ENCODE results near the gene CEP104.

CEP104 gene

DNA sequence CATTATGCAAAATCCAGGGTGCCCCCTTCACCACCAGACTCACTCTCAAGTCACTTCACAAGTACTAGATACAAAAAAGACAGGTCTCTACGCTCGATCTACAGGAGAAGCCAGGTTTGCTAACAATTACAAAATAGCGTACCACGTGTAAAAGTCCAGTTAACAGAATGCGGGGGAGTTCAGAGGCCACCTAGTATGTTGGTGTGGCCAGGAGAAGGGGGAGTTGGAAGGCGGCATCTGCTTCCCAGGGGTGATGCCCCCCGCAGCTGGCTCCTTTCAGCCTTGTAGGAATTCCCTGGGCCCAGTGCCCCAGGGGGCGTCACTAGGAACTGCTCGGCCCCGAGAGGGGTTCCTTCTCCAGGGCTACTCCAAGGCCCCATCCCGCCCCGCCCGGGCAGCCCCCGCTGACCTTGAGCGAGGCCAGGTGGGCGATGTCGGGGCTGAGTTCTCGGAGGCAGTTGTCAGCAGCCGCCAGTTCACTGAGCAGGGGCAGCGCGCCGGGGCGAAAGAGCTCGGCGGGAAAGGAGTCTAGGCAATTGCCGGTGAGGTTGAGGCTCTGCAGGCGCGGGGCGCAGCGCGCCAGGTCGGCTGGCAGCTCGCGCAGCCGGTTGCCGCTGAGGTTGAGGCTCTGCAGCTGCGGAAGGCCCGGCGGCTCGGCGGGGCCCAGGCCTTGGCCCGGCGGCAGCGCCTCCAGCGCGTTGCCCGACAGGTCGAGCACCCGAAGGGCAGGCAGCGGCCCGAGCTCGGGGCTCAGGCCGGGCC lies 61.4 kb downstream of the CEP104 start:
- no peak for DNase-seq

DNA sequence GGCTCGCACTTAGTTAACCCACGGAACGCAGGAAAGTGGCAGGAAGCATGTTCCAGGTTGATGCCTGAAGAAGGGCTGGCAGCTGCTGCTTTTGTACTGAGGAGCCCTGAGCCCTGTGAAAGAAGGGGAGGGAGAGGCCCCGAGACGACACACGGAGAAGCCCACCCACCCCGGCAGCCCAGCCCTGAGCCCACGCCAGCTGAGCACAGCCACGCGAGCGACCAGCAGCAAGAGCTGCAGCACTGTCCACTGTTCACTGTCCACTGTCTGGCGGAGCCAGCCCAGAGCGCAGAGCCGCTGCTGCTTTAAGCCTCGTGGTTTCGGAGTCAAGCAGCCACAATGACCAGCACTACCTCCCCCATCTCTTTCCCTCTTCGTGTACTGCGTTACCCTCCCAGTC lies 66.1 kb downstream of the CEP104 start:
- DNase-seq: no peak

DNA sequence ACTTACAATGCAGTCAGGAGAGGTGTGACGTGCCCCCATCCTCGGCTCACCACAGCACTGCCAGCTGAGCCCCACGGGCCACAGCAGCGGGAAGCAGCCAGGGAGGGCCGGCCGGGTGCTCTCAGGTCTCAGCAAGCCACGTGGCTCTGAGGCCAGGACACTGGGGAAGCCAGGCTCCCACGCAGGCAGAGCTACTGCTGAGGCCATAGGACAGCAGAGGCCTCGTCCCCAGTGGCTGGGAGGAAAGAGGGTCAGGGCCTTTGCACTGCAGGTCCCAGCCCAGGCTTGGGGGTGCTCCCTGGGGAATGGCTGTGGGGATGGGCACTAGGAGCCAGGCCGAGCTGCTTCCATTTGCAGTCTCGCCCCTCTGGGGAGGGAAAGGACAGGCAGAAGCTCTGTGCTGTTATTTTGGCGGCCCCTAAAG lies 66.5 kb downstream of the CEP104 start:
- DNase-seq: no peak

DNA sequence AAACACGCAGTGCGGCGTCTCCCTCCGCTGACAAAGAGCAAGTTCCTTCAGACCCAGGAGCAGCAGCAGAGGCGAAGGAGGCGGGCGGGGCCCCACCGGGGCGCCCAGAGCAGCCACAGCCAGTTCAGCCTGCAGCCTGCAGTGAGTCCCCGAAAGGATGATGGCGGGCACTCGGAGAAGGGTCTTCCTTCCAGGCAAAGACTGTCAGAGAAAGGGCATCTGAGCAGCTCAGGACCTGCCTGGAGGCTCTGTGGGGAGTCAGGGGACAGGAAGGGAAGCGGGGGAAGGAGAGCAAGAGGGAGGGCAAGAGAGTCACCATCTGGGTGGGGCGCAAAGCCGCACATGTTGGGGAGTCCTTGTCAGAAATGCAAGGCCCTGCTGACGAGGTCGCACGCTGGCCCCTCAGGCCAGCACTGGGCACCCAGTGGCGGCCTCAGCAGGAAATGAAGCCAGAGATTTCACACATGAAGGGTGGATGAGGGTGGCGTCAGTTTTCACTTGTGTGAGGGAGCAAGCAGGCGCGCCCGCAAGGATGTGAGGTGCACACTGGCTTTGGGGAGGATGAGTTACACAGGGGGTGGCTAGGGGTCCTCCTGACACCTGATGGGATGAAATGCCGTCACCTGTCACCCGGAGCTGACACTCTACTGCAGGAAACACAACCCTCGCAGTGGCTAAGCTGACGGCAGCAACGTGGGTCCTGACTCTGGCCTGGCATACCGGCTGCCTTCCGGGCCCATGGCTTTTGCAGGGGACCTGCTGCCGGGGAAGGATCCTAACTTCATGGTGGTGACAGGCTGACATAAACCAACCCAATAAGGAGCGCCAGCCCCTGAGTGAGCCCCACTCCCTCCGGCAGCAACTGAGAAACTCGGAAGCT lies 67.3 kb downstream of the CEP104 start:
- DNase-seq: no peak

DNA sequence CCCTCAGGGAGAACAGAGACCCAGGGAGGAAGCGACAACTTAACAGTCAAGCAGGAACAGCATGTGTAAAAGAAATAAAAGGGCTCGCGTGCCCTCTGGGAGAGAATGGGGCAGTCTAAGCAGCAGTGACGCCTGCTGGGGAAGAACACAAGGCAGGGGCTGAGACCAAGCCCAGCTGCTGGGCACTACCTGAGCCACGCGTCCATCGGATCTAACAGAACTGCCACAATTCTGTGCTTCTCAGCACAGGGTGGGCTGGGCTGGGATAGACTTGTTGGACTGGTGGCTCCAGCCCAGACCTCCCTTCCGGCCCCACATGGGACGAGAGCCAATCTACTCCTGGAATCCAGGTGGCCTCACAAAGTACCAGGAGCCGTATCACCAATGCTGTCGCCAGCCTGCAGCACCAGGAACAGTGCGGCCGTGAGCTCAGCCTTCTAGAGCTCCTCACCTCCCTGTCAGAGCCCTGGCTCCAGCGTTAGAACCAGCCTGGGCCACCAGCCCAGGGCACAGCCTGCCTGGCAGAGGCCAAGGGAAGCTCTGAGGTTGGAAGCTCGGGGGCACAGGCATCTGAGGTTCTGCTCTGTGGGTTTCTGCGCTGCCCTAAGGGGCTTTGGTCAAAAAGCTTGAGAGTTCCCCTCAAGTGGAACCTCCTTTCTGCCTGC lies 68.1 kb downstream of the CEP104 start:
- no peak for DNase-seq

DNA sequence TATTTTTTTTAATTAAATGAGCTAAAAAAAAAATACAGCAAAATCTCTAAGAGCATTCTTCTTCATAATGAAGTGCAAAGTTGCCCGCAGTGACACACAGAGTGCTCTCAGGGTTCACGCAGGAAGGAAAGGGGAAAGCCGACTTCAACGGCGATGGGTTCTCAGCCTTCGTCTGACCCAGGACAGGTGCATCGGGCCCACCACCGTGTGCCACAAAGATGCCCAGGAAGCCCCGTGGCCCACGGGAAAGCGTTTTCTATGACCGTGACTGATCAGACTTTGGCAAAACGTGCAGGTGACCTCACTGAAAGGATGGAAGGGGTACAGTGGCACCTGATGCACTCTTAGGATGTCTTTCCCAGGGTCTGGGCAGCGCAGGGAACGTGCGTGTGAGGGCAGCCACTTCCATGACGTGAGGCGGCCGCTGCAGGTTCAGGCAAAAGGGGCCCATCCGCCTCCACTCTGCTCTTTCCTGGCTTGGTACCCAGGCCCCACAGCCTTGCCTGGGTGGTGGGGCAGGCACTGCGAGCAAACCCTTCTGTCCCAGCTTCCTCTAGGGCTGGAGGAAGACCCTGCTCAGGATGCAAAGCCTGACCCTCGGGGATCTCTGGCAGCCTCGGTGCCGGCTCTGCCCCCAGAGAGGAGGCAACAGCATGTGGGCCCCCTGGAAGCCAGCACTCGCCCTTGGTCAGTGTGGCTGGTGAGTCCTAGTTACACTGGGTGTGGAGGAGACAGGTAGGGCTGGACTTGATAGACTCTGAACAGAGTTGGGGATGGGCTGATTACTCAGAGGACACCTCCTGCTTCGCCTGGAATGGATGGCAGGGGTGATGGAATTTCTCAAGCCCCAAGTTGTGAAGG lies 69.0 kb downstream of the CEP104 start:
- DNase-seq: no peak

DNA sequence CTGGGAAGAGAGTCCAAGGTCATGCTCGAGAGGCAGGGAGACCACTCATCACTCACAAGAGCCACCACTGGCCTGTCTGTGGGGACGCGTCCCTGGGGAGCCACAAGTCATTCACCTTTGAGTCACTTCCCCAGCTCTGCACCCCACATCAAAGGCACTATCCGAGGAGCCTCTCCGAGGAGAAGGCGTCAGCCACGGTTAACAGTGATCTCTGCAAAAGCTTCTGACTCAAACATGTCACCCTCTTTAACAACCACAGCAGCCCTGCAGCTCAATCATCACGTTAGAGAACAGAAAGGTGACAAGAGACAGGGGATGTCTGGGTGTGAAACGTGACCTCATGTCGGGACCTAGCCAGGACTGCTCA lies 69.7 kb downstream of the CEP104 start:
- no peak for DNase-seq

DNA sequence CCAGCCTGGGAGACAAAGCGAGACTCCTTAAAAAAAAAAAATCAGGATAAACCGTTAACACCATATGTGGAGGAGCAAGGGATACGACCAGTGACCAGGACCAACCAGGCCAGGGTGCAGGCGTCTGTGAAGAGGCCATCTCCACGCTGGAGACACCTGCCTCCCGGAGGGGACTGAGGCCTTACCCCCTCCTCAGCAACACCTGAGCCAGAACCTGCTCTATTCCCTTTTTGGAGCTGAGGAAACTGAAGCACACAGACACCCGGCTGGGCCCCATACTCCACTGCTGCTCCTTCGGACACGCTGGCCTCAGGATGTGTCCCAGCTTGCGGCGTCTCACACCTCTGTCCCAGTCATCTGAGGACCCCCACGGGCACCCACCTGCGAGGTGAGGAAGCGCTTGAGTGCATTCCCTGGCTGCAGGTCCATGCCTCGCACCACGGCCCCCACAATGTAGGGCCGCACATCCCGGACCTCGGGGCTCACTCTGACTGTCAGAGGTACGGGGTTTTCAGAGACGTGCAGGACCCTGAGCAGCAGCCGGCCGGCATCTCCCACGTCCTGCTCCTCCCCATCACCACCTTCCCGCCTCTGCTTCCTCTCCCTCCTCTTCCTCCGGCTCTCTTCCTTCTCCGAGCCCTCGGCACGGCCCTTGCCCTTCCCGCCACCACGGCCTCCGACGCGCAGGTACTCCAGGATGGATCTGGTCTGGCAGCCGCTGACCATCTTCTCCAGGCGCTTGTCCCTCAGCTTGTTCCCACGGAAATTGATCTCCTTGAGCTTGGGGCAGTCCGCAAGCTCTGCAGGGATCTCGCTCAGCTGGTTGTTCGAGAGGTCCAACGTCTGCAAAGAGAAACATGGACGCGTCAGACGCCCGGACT lies 70.3 kb downstream of the CEP104 start:
- no peak for DNase-seq

DNA sequence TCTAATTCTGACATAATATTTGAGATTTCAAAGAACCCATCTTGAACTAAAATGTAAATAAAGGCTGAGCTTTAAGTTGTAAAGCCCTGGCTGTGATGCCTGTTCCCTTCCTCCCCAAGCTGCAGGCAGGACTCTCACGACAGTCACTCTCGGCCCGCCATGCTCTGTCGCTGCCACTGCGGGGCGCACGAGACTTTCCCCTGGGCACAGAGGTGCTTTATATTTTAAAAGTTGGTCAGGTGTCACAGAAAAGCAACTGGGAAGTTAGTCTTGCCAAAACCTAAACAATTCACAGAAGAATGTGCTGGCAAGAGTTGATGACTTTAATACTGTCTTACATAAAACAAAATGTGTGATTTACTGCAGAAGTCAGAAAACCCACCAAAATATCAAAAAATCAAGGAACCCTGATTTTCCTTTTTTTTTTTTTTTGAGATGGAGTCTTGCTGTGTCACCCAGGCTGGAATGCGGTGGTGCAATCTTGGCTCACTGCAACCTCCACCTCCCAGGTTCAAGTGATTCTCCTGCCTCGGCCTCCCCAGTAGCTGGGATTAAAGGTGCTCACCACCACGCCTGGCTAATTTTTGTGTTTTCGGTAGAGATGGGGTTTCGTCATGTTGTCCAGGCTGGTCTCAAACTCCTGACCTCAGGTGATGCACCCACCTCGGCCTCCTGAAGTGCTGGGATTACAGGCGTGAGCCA lies 71.4 kb downstream of the CEP104 start:
- DNase-seq: peak in 1 of 2 experiments; percentile 2

DNA sequence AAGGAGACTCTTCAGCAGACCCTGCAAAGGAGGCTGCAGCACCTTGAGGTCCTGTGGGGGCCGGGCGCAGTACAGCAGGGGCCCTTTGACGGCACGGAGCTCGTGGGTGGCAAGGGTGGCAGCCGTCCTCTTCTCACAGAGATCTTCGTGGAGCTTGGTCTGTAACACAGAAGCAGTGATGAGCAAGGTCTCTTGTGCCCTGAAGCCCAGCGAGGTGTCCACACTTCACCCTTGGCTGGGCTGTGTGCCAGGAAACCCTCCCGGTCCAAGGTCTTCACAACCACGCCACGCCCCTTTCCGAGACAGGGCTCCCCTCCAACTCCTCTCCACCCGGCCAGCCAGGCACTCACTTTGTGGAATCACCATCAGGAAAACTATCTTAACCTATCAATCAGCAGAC lies 72.0 kb downstream of the CEP104 start:
- no peak for DNase-seq

DNA sequence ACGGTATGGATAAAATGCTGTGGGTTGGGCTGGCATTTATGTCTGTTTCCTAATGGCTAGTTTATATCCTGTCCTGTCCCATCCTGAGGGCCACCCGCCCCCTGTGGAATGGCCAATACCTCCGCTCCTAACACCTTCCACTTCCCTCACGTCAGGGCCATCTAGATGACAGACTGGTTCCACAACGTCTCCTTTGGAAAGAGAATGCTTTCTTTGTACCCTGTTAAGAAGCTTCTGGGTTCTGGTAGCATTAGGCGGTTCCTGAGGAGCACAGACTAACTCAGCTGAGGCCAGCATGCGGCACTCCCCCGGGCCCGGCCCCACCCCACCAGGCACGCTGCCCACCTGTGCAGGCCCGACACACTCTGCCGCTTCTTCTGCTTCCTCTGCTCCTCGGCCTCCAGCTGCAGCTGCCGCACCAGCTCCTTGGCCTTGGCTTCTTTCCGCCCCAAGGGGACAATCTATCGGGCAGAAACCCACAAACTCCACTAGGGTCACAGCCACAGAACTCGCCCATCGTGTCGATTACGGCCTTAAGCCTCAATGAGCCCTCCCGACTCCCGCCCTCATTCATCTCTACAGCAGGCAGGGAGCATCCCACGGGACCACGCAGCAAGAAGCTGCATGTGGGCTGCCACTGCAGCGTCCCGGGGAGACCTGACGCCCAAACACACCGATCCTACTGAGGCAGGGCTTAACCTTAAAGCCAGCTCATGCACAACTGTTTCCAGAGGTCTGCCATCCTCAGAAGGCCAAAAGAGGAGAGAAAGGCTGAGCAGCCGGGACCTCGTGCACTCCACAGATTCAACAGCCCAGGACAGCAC lies 73.1 kb downstream of the CEP104 start:
- DNase-seq: no peak

DNA sequence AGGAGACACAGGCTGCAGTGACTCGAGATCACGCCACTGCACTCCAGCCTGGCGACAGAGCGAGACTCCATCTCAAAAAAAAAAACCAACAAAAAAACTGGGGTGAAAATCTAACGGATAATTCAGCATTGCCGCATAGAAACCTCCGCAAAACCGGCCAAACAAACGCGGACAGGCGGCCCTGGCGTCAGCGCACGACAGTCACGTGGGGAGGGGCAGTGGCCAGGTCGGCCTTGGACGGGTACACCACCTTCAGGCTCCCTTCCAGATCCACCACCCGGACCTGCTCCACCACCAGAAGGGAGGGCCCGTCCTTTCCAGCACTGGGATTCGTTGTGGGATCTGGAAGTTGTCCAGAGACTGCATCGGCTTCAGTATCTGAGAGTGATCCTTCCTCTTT lies 76.1 kb downstream of the CEP104 start:
- DNase-seq: no peak

DNA sequence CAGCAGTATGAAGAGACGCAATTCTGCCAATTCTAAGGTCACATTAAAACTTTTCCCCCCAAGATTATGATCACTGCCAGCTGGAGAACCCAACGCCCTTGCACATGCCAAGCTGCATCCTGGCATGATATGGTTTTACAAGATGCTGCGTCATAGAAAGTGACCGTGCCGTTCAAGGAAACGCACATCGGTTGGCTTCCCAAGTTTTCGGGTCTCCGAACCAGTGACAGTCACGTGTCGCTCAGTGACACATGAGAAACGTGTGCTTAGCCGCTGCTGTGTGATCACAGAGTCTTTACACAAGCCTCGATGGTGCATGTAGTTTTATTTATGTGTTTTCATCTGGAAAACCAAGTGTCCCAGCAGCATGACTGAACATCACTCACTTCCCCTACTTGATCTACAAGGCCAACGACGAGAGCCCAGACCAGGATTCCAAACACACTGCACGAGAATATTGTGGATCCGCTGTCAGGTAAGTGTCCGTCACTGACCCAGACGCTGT lies 77.0 kb downstream of the CEP104 start:
- DNase-seq: no peak

DNA sequence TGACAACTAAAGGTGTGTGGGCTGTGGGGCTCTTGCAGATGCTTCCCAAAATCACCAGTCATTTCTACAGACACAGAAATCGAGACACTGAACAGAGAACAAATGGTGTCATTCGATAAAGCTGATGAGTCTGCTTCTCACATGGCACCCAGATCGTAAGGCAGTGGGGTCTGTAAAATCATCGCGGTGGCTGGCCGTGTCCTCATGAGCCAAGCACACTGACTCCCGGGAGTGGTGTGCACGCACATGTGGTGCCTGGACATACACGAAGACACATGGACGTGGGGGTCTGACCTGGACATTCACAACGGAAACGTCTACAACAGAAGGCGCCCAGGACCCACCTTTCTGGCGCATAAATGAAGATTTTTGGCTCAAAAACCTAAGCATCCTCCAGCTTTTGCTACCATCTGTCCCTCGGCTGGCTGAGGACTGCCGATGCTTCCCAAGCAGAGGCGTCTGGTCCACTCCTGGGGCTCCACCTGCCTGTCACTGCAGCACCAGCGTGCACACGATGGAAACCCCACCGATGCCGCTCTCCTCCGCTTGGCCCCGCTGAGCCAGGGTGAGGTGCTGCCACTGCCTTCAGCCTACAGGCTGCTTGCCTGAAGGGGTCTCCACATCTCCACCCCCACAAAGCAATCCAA lies 77.6 kb downstream of the CEP104 start:
- DNase-seq: no peak

DNA sequence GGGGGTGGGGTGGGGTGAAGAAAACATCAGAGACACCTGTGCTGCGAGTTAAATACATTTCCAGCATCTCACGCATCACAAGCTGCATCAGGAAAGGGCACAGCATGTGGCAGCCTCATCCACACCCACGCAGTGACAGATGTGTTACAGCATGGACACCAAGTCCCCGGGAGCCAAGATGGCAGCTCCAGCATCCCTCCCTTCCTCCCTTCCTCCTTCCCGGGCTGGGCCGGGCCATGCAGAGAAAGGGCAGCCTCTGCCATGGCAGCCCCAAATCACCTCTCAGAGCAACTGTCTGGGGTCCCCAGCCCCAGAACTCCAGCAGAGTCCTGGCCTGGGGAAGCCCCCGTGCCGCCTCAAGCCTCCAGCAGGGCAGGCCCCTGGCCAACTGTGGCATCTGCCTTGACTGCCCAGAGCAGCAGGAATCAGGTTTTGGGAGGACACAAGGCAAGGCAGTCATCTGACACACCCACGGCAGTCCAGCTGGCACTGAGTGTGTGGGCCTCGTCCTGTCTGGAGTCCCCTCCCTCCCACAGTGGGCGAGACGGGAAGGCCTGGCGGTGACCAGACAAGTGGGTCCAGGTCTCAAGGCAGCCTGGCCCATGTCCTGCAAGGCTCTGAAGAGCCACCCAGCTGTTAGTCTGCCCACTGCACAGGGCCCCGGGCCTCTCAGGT lies 78.3 kb downstream of the CEP104 start:
- no peak for DNase-seq

DNA sequence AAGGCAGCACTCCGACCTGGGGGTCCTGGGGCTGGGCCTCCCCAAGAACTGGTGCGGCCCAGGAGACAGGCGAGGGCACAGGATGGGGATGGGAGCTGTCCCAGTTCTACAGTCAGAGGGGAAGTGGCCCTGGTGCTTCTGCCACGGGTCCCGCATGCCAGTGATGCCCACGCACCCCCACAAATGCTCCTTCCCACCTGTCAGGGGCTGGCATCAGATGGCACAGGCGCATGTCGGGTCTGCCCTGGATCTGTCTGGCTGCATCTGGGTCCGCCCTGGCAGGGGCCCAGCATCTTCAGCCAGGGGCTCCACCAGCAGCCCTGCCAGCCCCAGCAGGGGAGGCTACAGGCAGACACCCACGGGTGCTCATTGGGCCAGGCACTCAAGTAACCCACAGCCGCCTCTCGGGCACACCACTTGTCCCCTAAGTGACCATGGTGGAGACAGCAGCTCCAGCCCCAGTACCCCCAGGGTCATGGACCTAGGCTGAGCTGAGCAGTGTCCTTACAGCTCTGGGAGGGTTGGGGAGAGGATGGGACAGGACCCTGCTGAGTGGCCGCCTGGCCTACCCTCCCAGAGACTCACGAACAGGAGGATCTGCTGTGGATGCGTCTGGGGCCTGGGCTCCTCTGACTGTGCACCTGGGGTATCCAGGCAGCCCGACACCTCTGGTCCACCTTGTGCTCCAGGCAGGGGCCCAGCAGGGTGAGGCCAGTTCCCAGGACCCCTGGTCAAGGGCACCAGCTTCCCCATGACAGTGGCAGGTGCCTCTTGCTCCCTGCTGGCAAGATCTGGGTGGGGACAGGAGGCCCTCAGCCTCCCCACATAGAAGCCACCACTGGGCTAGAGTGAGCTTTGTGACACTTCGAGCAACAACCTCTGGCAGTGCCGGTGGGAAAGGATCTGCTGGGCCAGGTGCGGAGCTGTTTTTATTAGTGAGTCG lies 79.1 kb downstream of the CEP104 start:
- DNase-seq: no peak

DNA sequence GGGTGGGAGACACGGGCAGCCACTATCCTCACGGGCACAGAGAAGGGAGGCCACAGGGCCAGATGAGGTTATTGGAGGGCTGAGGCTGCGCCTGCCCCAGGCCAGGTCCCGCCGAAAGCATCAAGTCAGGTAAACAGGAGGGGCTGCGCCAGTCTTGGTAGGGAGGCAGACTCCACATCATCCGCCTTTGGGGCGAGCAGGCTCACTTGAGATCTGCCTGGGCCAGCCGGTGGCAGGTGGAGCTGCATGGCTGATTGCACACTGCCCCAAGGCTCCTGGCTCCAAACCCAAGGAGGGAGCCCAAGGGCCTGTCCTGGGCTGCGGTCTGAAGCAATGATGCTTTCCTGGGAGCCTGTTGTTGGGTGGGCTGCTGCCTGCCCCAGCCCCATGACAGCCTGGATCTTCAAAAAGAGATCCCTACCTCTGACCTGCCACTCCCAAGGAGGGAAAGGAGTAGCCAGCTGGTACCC lies 79.9 kb downstream of the CEP104 start:
- DNase-seq: no peak
